Fibroblast of upper back skin (primary cell): Measurements from ENCODE around the gene PLCB3.
"Not testable (repeated sequence)": the region's sequence is repeated elsewhere in the genome, so short reads cannot be mapped to it uniquely, and the experiment has no call there.

ENCODE experiments used
- DNase-seq: peaks from one replicate; pipeline ENCODE4 v3.0.0-alpha.2; 2013

PLCB3 gene

GRCh38 chr11:64306563-64306875, 55.2 kb downstream of the PLCB3 start:
- no peak for DNase-seq

- DNase-seq: no peak
Measured at GRCh38 chr11:64306876-64307622, 55.7 kb downstream of the PLCB3 start.

GRCh38 chr11:64307795-64308194, 56.5 kb downstream of the PLCB3 start:
- DNase-seq: not testable (repeated sequence)

- DNase-seq: no peak
Measured at GRCh38 chr11:64312947-64313346, 61.6 kb downstream of the PLCB3 start.

GRCh38 chr11:64313491-64314145, 62.3 kb downstream of the PLCB3 start:
- DNase-seq: no peak

GRCh38 chr11:64314146-64314804, 62.9 kb downstream of the PLCB3 start:
- no peak for DNase-seq

GRCh38 chr11:64314805-64315561, 63.7 kb downstream of the PLCB3 start:
- DNase-seq: no peak

GRCh38 chr11:64315667-64316526, 64.6 kb downstream of the PLCB3 start:
- not testable (repeated sequence) for DNase-seq

- DNase-seq: no peak
Measured at GRCh38 chr11:64316672-64317324, 65.5 kb downstream of the PLCB3 start.

- DNase-seq: peak; percentile 98
Measured at GRCh38 chr11:64317325-64317960, 66.1 kb downstream of the PLCB3 start, which contains the start of gene TRMT112. Gene TRMT112 (minus strand): TSS chr11:64317559. CDS start chr11:64317526, 33 bp downstream.

GRCh38 chr11:64317961-64318765, 66.8 kb downstream of the PLCB3 start, which contains the start of gene PRDX5:
Gene PRDX5 (plus strand): TSS chr11:64318121. CDS start chr11:64318216, 95 bp downstream.
- peak; percentile 96 for DNase-seq
